Subcutaneous preadipocyte (primary cell): Measurements from ENCODE around the gene ACAT2. TPM values are rescaled to one million over a fixed set of nuclear protein-coding genes. Genes with fewer than 3 reads are reported as not detected.
A peak's percentile ranks its signal among the peaks of the same experiment; 100 is the strongest.

Experiments used
- small RNA-seq: library from RNA; depleted of rRNA; stranded (forward); fragments of <200 nt; gene quantifications from one replicate; pipeline ENCODE3, GENCODE V24; 2012
- total RNA-seq: library from RNA; depleted of rRNA; stranded (reverse); fragments of >200 nt; gene quantifications from 2 replicates; pipeline ENCODE4 v1.2.3, GENCODE V29; 2012

Gene ACAT2
- total RNA-seq: 90.8 and 130 TPM in 2 replicates

DNA sequence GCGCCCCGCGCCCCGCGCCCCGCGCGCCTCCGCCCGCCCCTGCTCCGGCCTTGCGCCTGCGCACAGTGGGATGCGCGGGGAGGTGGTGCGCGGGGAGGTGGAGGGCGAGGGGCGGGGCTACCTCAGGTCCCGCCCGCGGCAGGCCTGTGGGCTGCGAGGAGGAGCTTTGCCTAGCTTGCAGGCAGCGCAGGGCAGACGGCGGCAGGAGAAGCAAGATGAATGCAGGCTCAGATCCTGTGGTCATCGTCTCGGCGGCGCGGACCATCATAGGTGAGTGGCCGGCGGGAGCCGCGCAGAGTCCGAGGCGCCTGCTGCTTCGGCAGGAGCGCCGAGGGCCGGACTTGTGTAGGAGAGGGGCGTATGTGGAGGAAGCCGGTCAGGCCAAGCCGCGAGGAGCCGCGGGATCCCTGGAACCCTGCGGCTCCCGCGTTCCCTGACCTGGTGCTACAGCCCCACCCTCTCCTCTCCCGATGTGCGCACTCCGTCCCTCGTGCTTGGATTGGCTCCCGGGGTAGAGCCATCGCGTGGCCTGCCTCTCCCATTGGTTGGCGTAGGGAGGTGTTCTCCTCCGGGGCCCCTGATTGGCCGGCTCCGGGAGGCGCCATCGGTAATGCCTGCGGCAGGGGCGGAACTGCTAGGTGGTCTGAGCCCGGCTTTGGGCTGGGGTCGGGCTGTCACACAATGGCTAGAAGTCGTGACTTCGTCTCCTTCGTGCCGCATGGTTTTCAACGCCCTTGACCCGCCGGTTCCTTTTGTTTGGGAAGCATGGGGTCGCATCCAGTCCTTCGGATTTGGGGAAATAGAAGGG, at the start of gene ACAT2:
TSS of gene ACAT2 (plus strand) at position 173 of the 808 bp plus-strand sequence. CDS start at position 216, 43 bp downstream.

DNA sequence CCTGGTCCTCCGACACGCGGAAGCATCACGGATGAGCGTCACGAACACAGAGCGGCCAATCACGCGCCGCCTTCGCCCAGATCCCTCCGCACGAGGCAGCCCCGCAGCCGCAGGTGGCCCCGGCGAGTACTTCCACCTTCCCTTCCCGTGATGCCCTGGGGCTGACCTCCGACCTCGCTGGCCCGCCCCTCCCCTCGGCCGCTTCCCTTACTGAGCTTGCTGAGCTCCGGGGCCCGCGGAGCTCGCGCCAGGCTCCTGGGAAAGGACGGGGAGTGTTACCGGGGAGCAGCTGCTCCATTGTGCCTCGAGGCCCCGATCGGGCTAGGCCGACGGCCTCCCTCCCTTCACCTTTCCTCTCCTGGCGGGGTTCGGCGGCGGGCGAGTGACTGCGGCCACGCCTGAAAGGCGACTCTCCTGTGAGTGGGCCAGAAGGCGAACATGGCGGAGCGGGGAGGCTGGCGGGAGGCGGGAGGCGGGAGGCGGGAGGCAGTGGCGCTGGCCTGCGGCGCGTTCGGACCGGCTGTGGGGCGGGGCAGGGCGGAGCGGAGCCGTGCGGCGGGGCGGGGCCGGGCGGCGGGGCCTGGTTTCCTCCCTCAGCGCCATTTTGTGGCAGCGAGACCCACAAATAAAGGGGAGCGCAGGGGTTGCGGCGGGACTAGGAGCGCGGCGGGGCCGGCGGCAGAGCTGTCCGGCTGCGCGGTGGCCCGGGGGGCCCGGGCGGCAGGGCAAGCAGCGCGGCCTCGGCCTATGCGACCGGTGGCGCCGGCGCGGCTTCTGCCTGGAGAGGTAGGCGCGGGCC, 34.7 kb upstream of the ACAT2 start, which contains the start of gene WTAP:
TSS of gene WTAP (plus strand) at position 589 of the 799 bp plus-strand sequence. CDS start 8,760 bp downstream, outside the sequence.

DNA sequence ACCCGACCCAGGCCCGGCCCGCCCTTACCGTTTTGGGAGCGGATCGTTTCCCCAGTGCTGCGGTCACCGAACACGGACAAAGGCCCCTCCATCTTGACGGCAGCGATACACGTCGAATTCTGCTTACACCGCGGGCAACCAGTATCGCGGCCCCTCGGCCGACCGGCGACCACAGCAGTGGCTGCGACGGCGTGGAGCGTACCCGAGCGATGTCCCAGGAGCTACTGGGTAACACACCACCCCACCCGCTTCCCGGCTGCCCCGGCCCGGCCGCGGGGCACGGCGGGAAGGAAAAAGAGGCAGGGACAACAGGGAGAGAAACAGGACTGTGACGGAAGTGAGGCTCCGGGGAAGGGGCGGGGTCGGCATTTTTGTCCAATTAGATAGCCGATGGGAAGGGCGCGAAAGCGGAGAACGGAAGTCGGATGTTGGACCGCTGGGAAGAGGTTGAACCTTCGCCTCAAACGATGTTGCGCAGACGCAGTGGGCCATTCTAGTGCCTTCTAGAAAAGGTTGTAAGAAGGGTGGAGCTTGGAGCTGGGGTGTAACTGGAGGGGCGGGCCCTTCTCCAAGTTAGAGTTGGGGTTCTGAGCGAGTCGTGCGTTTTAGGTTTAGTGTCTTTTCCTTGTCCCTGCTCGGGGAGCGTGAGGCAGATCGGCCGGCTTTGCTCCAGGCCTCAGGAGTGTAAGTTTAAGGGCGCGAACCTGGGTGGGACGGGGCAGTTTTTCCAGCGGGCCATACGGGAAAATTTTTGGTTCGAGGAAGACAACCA, 27.7 kb downstream of the ACAT2 start, which contains the start of gene TCP1:
TSS of gene TCP1 (minus strand) at position 226 of the 772 bp plus-strand sequence. CDS start at position 92, 134 bp downstream.

DNA sequence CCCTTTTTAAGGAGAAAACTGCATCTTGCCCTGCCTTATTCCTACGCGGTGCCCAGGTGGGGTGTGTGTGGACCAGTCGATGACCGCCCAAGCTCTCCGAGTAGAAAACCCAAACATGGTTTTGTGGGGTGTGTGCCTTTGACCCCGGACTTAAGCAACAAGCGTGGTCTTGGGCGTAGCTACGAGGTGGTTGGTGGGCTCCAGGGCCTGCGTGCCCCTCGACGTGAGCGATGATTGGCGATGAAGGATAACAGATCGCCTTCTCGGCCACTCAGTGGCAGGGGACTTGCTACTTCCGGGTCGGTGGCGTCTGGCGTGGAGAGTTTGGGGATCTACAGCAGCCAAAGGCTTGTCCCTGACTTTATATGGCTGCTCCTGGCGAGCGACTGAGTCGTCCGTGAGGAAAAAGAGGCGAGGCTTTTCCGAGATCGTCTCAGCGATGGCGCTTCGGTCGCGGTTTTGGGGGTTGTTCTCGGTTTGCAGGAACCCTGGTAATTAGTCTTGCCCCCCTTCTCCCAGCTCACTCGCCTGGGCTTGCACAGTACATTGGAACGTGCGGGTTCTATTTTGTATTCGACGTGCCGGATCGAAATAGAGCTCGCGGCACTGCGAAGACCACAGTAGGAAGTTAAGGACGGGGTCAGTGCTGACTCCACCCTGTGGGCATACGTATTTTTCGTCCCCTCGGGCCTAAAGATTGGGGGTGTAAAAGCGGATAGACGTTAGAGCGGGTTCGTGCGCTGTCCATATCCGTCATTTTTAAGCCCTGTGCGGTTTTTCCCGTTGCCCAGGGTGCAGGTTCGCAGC, 28.5 kb downstream of the ACAT2 start, which contains the start of gene MRPL18:
TSS of gene MRPL18 (plus strand) at position 319 of the 807 bp plus-strand sequence. CDS start at position 440, 121 bp downstream.

DNA sequence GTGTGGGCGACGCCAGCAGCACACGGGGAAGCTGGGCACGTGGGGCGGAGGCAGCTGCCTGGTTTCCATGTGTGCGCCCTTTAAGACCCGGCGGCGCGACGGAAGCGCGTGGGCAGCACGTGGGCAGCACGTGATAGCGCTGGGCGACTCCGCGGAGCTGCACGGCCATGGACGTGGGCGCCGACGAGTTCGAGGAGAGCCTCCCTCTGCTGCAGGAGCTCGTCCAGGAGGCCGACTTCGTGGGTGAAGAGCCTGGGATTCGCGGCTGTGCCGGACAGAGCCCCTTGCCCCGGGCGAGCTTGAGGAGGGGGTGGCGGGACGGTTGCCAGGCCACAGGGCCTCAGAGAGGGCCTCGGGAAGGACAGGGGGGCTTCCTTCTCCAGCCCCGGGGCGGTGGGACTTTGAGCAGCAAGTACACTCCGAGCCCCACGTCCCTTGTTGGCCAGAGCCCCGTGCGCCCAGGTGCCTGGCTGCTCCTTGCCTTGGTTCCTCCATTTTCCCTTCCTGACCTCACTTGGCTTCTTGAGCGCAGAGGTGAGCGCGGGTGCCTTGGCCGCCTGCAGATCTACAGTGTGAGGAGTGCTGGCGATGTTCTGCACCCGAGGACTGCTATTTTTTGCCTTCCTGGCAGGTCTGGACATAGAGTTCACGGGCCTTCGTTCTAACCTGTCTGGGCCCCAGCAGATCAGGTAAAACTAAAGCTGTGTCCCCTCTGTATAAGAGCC, 38.5 kb downstream of the ACAT2 start, which contains the start of gene PNLDC1:
TSS of gene PNLDC1 (plus strand) at position 136 of the 725 bp plus-strand sequence. CDS start at position 168, 32 bp downstream.

Small RNAs within 50 kb of the gene (small RNA-seq; reads per million reads assigned to genes)
- gene RNU4ATAC18P: not detected
- 618 reads per million, percentile 99 among the genes with 10 or more reads in this experiment for gene SNORA20
- not detected for gene SNORA29

Other genes with a start within 250 kb of the ACAT2 start
- gene SOD2, start 68.8 kb upstream of the ACAT2 start, total RNA-seq: 189 and 468 TPM in 2 replicates
- gene WTAP, start 34.5 kb upstream of the ACAT2 start, total RNA-seq: 100 and 109 TPM in 2 replicates
- 253 and 314 TPM in 2 replicates for gene TCP1, start 27.6 kb downstream of the ACAT2 start, total RNA-seq
- 79.0 and 88.4 TPM in 2 replicates for gene MRPL18, start 28.4 kb downstream of the ACAT2 start, total RNA-seq
- 0.73 TPM in 1 of 2 replicates, not detected in the other for gene PNLDC1, start 38.2 kb downstream of the ACAT2 start, total RNA-seq
- not detected in 2 replicates for gene MAS1, start 128.9 kb downstream of the ACAT2 start, total RNA-seq
- 108 and 148 TPM in 2 replicates for gene IGF2R, start 207.0 kb downstream of the ACAT2 start, total RNA-seq